ENCODE results near the gene WNT3A. TPM values are rescaled to one million over a fixed set of nuclear protein-coding genes. Genes with fewer than 3 reads are reported as not detected.

Gene WNT3A
- total RNA-seq, 1 donor from 2014 or later: not detected

DNA sequence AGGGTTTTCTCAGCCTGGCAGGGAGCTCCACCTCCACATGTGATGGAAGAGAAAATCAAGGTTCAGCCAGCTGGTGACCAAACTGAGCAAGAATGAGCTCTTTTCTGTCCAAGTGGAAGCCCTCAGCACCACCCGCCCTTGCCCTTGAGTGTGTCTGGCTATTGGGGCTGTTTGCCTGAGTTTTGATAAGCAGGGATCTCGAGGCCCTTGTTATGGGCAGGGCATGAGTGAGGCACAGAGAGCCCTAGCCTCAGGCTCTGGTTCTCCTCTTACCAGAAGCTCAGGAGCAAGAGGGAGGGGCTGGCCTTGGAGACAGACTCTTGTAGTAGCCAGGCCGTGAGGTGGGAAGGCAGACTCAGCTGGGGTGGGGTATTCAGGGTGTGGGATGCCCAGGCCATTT lies 38.2 kb downstream of the WNT3A start:
- Histone ChIP-seq H3K27ac (no peak overlapping the region), H3K4me3 (no peak overlapping the region), H3K27me3 (no peaks in the 10 kb centered on the region), H3K36me3 (no peaks in the 10 kb centered on the region), H3K4me1 (no peaks in the 10 kb centered on the region), H3K9me3 (no peaks in the 10 kb centered on the region)
- no peak for DNase-seq (ENCODE audit: extremely low spot score in 2 of 2)
- TF ChIP-seq CTCF (IDR thresholded peaks at IDR 0.05) (no peak), POLR2A (IDR thresholded peaks at IDR 0.05) (no peak), POLR2AphosphoS5 (IDR thresholded peaks at IDR 0.05; ENCODE audit: insufficient read depth in 1 of 2, low read depth in 1 of 2) (no peak)
- intact Hi-C loops (cut with DNase I): no loop called here

GRCh38 chr1:228045405-228045804 lies 38.6 kb downstream of the WNT3A start:
- intact Hi-C loops (cut with DNase I): no loop called here
- Histone ChIP-seq H3K36me3 (no peaks in the 10 kb centered on the region), H3K27ac (no peak overlapping the region), H3K9me3 (no peaks in the 10 kb centered on the region), H3K4me1 (no peaks in the 10 kb centered on the region), H3K27me3 (no peaks in the 10 kb centered on the region), H3K4me3 (no peak overlapping the region)
- TF ChIP-seq CTCF (IDR thresholded peaks at IDR 0.05) (no peak), POLR2A (IDR thresholded peaks at IDR 0.05) (no peak), POLR2AphosphoS5 (IDR thresholded peaks at IDR 0.05; ENCODE audit: insufficient read depth in 1 of 2, low read depth in 1 of 2) (no peak)
- no peak for DNase-seq (ENCODE audit: extremely low spot score in 2 of 2)

DNA sequence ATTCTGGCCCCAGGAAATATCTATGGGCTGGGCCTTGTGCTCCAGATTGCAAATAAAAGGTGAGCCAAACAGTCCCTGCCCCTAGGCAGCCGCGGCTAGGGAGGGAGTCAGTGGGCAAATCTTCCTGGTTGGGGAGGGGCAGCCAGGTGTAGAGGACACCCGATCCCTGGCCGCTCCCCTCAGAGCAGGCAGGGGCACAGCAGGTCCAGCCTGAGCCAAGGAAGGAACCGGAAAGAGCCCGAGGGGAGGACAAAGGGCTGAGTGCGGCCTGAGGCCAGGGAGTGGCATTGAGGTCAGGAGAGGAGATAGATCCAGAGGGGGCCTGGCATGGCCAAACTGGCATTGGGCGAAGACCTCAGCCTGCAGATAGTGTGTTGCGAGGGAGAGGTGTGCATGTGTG lies 39.1 kb downstream of the WNT3A start:
- Histone ChIP-seq H3K27ac (no peak overlapping the region), H3K4me3 (no peak overlapping the region), H3K36me3 (no peaks in the 10 kb centered on the region), H3K9me3 (no peaks in the 10 kb centered on the region), H3K27me3 (no peaks in the 10 kb centered on the region), H3K4me1 (no peaks in the 10 kb centered on the region)
- intact Hi-C loops (cut with DNase I): no loop called here
- TF ChIP-seq POLR2A (IDR thresholded peaks at IDR 0.05): no peak
- no peak for TF ChIP-seq POLR2AphosphoS5 (IDR thresholded peaks at IDR 0.05; ENCODE audit: insufficient read depth in 1 of 2, low read depth in 1 of 2)
- no peak for TF ChIP-seq CTCF (IDR thresholded peaks at IDR 0.05)
- DNase-seq (ENCODE audit: extremely low spot score in 2 of 2): no peak

DNA sequence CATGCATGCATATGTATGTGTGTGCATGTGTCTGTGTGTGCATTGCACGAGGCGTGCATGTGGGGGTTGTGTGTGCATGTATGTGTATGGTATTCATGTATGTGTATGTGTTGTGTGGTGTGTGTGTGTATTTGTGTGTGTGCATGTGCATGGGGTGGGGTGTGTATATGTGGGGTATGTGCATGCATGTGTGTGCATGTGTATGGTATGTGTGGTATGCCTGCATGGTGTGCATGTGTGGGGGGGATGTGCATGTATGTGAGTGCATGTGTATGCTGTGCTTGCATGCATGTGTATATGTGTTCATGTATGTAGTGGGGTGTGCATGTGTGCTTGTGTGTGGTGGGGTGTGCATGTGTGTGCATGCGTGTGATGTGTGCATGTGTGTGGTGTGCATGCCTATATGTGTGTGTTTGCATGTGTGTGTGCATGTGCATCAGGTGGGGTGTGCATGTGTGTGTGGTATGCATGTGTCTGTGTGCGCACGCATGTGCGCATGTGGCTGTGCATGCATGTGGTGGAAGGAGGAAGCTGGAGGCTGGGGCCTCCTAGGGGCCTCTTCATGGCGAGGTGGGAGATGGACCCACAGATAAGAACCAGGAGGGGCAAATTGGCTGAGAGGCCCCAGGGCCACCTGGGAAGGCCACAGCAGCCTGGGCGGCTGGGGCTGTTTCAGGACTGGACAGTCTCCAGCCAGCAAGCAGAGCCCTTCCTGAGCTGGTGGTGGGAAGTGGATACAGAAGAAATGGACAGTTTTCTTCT lies 39.8 kb downstream of the WNT3A start:
- Histone ChIP-seq H3K36me3 (no peaks in the 10 kb centered on the region), H3K27ac (no peak overlapping the region), H3K27me3 (no peaks in the 10 kb centered on the region), H3K4me3 (no peak overlapping the region), H3K9me3 (no peaks in the 10 kb centered on the region), H3K4me1 (no peaks in the 10 kb centered on the region)
- no peak for TF ChIP-seq POLR2AphosphoS5 (IDR thresholded peaks at IDR 0.05; ENCODE audit: insufficient read depth in 1 of 2, low read depth in 1 of 2)
- no peak for TF ChIP-seq CTCF (IDR thresholded peaks at IDR 0.05)
- TF ChIP-seq POLR2A (IDR thresholded peaks at IDR 0.05): no peak
- intact Hi-C loops (cut with DNase I): no loop called here
- no peak for DNase-seq (ENCODE audit: extremely low spot score in 2 of 2)

- intact Hi-C loops (cut with DNase I): no loop called here
- no peak for DNase-seq (ENCODE audit: extremely low spot score in 2 of 2)
- no peak for TF ChIP-seq POLR2A (IDR thresholded peaks at IDR 0.05)
- TF ChIP-seq CTCF (IDR thresholded peaks at IDR 0.05): no peak
- no peak for TF ChIP-seq POLR2AphosphoS5 (IDR thresholded peaks at IDR 0.05; ENCODE audit: insufficient read depth in 1 of 2, low read depth in 1 of 2)
Observed at GRCh38 chr1:228047183-228047466, 40.3 kb downstream of the WNT3A start.

More at GRCh38 chr1:228047183-228047466, 40.3 kb downstream of the WNT3A start:
- no peaks in the 10 kb centered on the region for H3K4me1 ChIP-seq
- H3K36me3 ChIP-seq: no peaks in the 10 kb centered on the region
- H3K9me3 ChIP-seq: no peaks in the 10 kb centered on the region
- no peak overlapping the region for H3K27ac ChIP-seq
- no peaks in the 10 kb centered on the region for H3K27me3 ChIP-seq
- H3K4me3 ChIP-seq: no peak overlapping the region

Data from vagina (tissue), 2 donors.